ENCODE data around the gene PLCB4.

DNA sequence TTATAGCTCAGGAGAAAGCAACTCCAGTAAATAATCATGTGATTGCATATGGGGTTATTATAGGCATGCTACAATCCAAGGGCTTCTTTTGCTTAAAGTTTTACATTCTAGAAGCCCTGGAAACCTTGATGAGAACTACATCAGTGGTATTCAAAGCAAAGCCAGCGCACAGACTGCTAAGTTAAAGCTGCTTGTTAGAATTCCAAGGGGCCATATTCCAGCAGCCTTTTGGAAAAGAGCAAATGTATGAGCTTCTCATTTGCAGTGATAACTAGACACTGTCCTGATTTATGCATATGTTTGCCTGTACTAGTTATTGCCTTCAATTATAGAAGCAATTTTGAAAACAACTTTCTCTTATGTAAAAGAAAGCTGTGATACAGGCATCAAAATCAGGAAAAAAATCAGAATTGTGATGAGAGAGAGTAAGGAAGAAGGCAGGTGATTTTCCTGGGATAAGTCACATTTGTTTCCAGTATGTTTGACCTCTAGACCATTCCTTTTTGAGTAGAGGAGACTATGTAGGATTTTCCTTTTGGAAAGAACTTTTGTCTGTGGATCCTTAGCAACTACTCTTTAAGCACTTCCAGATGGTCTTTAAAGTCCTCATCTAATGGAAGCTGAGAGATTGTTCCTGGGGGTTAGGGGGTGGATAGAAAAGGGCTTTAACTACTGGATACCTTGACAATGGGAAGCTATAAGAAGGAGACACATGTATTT lies 159.2 kb downstream of the PLCB4 start:
- TF ChIP-seq EZH2 (IDR thresholded peaks at IDR 0.05) (no peak), POLR2AphosphoS5 (IDR thresholded peaks at IDR 0.05; ENCODE audit: borderline replicate concordance, low read depth, low read length) (no peak), FOXP2 (optimal IDR thresholded peaks at IDR 0.05; ENCODE audit: control extremely low read depth, extremely low read length, insufficient read depth) (no peak)
